IPS-20b (cell line): ENCODE data around the gene C1QTNF9.
"Not testable (repeated sequence)": the region's sequence is repeated elsewhere in the genome, so short reads cannot be mapped to it uniquely, and the experiment has no call there.

Experiments
- H3K27ac ChIP-seq: one replicate; pipeline ENCODE4 v1.5.1; 2013; ENCODE audit warnings: low read length
- H3K27me3 ChIP-seq: 2 replicates; pipeline ENCODE4 v1.6.1; 2013; ENCODE audit warnings: mild to moderate bottlenecking, low read length, inconsistent platforms; ENCODE audit not compliant: insufficient read depth
- H3K36me3 ChIP-seq: 2 replicates; pipeline ENCODE4 v1.6.1; 2013; ENCODE audit warnings: low read depth, mild to moderate bottlenecking, inconsistent platforms, low read length, moderate library complexity; ENCODE audit not compliant: insufficient read depth
- H3K4me1 ChIP-seq: 2 replicates; pipeline ENCODE4 v1.6.1; 2013; ENCODE audit warnings: mild to moderate bottlenecking, control low read depth, inconsistent platforms, low read length, moderate library complexity; ENCODE audit not compliant: insufficient read depth
- H3K4me3 ChIP-seq: 2 replicates; pipeline ENCODE4 v1.5.1; 2013; ENCODE audit warnings: mild to moderate bottlenecking, low read length, inconsistent platforms
- H3K9ac ChIP-seq: 2 replicates; pipeline ENCODE4 v1.6.1; 2013; ENCODE audit warnings: low read depth, mild to moderate bottlenecking, inconsistent platforms, low read length, moderate library complexity
- H3K9me3 ChIP-seq: 2 replicates; pipeline ENCODE4 v1.6.1; 2013; ENCODE audit warnings: mild to moderate bottlenecking, low read depth, low read length, inconsistent platforms; ENCODE audit not compliant: insufficient read depth

The C1QTNF9 gene, protein sequence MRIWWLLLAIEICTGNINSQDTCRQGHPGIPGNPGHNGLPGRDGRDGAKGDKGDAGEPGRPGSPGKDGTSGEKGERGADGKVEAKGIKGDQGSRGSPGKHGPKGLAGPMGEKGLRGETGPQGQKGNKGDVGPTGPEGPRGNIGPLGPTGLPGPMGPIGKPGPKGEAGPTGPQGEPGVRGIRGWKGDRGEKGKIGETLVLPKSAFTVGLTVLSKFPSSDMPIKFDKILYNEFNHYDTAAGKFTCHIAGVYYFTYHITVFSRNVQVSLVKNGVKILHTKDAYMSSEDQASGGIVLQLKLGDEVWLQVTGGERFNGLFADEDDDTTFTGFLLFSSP

DNA sequence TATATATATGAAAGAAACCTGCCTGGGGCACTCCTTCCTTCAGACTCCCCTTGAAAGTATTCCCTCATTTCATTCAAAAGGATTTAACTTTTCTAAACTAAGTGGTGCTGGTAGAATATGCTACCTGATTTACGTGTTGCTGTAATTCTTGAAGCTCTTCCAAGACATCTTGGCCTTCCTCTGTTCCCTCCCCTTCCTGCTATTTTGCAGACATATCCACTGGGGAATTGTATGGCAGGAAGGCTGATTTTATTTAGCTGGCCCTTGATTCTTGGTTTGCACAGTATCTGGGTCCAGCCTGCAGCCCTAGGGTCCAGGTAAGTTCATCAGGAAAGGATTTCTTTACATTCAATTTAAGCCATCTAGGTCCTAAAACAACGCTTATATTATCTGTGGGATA is at the start of gene C1QTNF9:
Gene C1QTNF9 (plus strand): TSS at position 281 of the 400 bp plus-strand sequence. CDS start 6,424 bp downstream, outside the sequence.
- not testable (repeated sequence) for H3K27me3 ChIP-seq, H3K9ac ChIP-seq, H3K4me3 ChIP-seq, H3K36me3 ChIP-seq, H3K27ac ChIP-seq, H3K9me3 ChIP-seq, H3K4me1 ChIP-seq

DNA sequence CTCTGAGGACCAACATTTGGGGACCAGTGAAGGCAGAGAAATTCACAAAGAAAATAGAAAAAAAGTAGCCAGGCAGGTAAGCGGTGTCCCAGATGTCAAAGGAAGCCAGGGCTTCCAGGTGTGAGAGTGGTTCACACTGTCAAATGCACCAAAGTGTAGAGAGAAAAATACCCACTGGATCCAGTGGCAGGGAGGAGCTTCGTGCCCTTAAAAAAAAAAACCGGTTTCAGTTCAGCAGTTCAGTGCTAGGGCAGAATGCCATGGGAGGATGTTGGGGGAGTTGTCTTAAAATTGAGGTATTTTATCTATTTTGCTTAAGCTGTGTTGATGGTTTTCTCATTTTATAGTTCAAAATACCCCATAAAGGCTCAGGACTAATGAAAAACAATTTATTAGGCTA is 47.8 kb upstream of the C1QTNF9 start:
- Histone ChIP-seq H3K4me3 (no peak overlapping the region), H3K9ac (no peak overlapping the region), H3K27ac (no peak overlapping the region), H3K4me1 (no peaks in the 10 kb centered on the region), H3K36me3 (peaks cover 3% of the 10 kb centered on the region; the same call in 1 of the 2 replicates), H3K9me3 (no peaks in the 10 kb centered on the region), H3K27me3 (no peaks in the 10 kb centered on the region)

DNA sequence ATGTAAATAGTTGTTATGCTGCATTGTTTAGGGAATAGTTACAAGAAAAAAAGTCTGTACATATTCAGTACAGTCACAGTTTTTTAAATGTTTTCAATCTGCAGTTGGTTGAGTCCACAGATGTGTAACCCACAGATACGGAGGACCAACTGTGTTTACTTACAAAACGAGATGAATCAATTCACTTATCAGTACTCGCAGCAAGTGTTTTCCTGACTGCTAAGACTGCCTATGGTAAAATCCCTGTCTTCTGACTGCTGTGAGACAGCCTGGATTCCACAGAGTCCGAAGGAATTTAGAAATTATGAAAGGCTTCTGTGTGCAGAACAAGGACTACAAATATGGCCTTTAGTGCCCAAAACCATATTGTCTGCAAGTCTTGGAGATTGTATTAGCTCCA is 45.7 kb upstream of the C1QTNF9 start:
- no peak overlapping the region for H3K9ac ChIP-seq

DNA sequence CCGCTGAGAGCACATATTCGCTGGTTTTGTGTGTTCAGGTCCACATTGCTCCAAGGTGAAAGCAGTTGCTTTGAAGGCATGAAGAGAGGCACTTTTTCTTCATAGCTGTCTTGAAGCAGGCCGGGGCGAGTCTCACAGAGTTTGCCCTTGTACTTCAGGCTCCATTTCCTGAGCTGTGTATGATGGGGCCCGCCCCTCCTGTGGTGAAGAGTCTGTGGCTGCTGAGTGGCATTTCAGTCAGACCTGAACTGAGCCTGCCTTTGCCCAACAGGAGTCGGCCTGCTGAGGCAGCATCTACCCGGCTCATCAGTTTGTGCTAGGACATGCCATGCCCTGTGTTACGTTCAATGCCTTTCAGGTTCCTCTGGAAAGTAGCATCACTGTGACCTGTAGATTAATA is 44.4 kb upstream of the C1QTNF9 start:
- Histone ChIP-seq H3K4me3 (no peak overlapping the region), H3K4me1 (no peaks in the 10 kb centered on the region), H3K27me3 (no peaks in the 10 kb centered on the region), H3K9me3 (no peaks in the 10 kb centered on the region), H3K27ac (no peak overlapping the region), H3K36me3 (no peaks in the 10 kb centered on the region), H3K9ac (no peak overlapping the region)

More for the DNA sequence above, 45.7 kb upstream of the C1QTNF9 start:
- Histone ChIP-seq H3K4me3 (no peak overlapping the region), H3K27ac (no peak overlapping the region), H3K36me3 (no peaks in the 10 kb centered on the region), H3K9me3 (no peaks in the 10 kb centered on the region), H3K4me1 (no peaks in the 10 kb centered on the region), H3K27me3 (no peaks in the 10 kb centered on the region)

DNA sequence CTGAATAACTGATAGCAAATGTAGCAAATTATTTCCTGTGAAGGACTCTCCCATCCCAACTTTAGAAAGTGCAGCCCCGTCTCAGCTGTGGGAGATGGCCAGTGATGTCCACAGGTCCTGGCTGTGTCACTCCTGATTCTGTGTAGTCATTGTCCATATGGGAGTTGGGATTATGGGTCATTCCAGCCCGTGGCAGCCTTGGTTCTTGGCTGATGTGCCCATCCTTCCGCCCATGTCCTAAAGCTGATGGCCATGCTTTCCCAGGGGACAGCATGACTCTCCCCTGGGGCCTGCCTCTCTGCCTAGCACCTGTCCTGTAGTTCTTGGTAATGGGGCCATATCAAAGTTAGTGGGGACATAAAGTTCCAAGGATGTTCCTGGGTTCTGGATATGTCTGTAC is 43.9 kb upstream of the C1QTNF9 start:
- Histone ChIP-seq H3K9me3 (no peaks in the 10 kb centered on the region), H3K9ac (no peak overlapping the region), H3K4me3 (no peak overlapping the region), H3K27me3 (no peaks in the 10 kb centered on the region), H3K36me3 (no peaks in the 10 kb centered on the region), H3K4me1 (no peaks in the 10 kb centered on the region), H3K27ac (no peak overlapping the region)

DNA sequence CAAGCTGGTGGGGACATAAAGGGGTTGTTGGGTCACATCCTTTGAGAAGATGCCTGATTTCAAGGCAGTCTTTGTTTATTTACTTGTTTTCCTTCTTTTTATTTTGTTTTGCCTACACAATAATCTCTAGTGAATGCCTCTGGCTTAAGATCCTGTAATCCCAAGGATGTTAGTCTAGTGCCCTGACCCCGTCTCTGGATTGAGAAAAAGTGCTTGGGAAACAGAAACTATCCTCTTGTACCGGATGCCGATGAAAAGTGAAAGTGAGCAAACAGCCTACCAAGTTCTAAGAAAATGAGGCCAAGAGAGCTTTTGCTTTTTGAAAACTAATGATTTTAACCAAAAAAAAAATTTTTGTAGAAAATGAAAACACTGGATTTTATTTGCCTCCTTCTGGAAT is 42.1 kb upstream of the C1QTNF9 start:
- Histone ChIP-seq H3K4me3 (no peak overlapping the region), H3K4me1 (no peaks in the 10 kb centered on the region), H3K9ac (no peak overlapping the region)

DNA sequence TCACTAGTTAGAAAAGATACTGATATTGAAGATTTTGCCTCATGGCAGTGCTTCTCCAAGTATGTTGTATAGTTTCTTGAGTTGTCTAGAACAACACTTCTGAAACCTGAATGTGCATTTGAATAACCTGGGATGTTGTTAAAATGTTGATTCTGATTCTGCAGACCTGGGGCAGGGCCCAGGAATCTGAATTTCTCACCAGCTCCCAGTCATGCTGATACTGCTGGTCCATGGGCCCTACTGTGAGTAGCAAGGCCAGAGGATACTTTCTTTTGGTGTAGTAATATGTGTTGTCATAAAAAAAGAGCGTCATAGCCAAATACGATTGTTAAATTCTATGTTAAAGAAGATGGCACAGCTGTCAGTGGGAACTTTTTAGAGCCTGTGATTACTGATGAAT is 41.6 kb upstream of the C1QTNF9 start:
- no peak overlapping the region for H3K9ac ChIP-seq
- H3K36me3 ChIP-seq, result no peaks in the 10 kb centered on the region
- no peaks in the 10 kb centered on the region for H3K27me3 ChIP-seq
- H3K9me3 ChIP-seq, result no peaks in the 10 kb centered on the region
- no peaks in the 10 kb centered on the region for H3K4me1 ChIP-seq
- no peak overlapping the region for H3K27ac ChIP-seq
- H3K4me3 ChIP-seq, result no peak overlapping the region

More for the DNA sequence above, 42.1 kb upstream of the C1QTNF9 start:
- Histone ChIP-seq H3K27me3 (no peaks in the 10 kb centered on the region), H3K36me3 (no peaks in the 10 kb centered on the region), H3K27ac (no peak overlapping the region), H3K9me3 (no peaks in the 10 kb centered on the region)

DNA sequence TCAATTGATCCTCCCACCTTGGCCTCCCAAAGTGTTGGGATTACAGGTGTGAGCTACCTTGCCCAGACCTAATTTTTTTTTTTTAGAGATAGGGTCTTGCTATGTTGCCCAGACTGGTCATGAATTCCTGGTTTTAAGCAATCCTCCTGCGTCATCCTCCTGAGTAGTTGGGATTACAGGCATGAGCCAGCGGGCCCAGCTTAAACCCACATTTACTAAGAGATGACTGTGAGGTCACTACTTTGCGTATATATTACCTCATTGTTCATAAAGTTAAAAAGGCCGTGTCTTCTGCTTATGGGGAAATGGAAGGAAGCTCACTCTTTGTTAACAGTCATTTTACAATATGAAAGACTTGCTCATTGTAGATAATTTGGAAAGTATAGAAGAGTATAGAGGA is 39.6 kb upstream of the C1QTNF9 start:
- H3K9ac ChIP-seq, result no peak overlapping the region

DNA sequence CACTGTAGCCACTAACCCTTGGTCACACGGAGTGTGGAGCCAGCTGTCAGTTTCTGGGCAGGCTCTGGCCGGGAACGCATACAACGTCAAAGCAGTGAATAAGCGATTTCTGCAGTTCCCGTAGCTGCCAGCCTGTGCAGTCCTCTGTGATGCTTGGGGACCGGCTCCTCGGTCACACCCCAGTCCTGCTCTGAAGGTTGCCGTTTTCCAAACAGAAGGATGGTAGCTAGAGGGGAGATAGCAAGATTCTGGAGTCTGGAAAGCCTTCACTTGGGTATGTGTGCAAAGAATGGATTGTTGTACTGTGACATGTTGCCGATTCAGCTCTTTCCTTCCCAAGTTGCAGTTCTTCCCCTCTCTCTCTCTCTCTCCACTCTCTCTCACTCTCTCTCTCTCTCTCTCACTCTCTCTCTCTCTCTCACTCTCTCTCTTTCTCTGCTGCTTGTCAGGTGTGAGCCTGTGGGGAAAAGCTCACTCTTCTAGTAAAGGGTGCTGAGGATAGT is 38.7 kb upstream of the C1QTNF9 start:
- H3K4me1 ChIP-seq, result no peaks in the 10 kb centered on the region

More for the DNA sequence above, 39.6 kb upstream of the C1QTNF9 start:
- Histone ChIP-seq H3K4me1 (no peaks in the 10 kb centered on the region), H3K9me3 (no peaks in the 10 kb centered on the region), H3K36me3 (no peaks in the 10 kb centered on the region), H3K4me3 (no peak overlapping the region), H3K27ac (no peak overlapping the region), H3K27me3 (no peaks in the 10 kb centered on the region)

DNA sequence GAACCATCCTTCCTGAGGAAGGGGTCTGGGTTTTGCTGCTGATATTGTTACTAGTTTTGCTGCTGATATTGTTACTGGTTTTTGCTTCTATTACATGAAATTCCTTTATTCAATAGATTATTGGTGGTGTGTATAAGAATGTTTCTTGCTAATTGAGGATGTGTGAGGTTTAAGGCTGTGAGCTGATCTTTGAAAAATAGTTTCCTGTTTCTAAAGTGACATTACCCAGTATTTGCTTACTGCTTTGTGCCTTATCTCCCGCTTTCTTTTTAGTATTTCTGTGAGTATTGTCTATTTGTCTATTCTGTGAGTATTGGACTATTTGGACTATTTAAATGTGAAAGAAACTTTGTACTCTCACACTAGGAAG is 38.2 kb upstream of the C1QTNF9 start:
- Histone ChIP-seq H3K9me3 (no peaks in the 10 kb centered on the region), H3K27me3 (no peaks in the 10 kb centered on the region), H3K4me1 (no peaks in the 10 kb centered on the region), H3K4me3 (no peak overlapping the region), H3K36me3 (no peaks in the 10 kb centered on the region), H3K9ac (no peak overlapping the region), H3K27ac (no peak overlapping the region)

More for the DNA sequence above, 38.7 kb upstream of the C1QTNF9 start:
- Histone ChIP-seq H3K27ac (no peak overlapping the region), H3K36me3 (no peaks in the 10 kb centered on the region), H3K9ac (no peak overlapping the region), H3K9me3 (no peaks in the 10 kb centered on the region), H3K4me3 (no peak overlapping the region), H3K27me3 (no peaks in the 10 kb centered on the region)

DNA sequence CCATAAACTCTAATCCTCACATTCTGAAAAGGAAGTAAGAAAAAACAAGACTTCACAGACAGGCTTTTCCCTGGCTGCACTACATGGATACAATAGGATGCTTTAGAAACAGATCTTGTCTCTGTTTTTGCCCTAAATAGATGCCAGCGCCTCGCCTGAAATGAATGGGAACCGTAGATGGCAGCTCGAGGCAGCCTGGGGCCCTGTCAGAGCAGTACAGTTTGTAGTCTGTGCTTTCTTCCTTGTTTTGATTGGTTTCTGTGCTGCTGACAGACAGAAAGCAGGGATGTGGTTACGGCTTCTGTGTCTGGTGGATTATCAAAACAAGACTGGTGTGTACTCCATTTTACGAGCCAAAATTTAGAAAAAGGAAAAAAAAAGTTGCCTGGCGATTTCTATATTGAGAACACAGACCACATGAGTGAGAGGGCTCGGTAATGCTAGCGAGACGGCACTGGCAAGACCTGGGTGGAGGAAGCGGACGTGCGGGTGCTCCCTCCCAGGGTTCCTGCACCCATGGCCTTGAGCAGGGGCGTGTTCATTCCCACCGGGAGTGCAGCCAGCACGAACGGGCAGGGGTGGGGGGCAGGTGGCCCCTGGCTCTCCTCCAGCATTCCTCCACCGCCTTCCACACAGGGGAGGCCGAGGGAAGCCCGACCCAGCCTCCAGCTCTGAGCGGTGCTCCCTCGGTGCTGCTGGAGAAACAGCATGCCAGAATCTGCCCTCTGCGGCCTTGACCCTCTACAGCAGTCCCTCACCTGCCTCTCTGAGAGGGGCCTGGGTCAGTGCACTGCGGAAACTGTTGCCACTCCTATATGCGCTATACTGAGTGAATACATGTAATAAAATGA is 37.6 kb upstream of the C1QTNF9 start:
- no peaks in the 10 kb centered on the region for H3K27me3 ChIP-seq
- no peak overlapping the region for H3K9ac ChIP-seq
- no peaks in the 10 kb centered on the region for H3K4me1 ChIP-seq
- no peaks in the 10 kb centered on the region for H3K9me3 ChIP-seq
- no peak overlapping the region for H3K27ac ChIP-seq
- H3K36me3 ChIP-seq, result no peaks in the 10 kb centered on the region
- H3K4me3 ChIP-seq, result no peak overlapping the region
